Left renal pelvis (tissue), 4 donors: Measurements from ENCODE around the gene TMEM62. TPM values are rescaled to one million over a fixed set of nuclear protein-coding genes. Genes with fewer than 3 reads are reported as not detected.
"Not testable (repeated sequence)": the region's sequence is repeated elsewhere in the genome, so short reads cannot be mapped to it uniquely, and the experiment has no call there.

ENCODE experiments used
- DNase-seq, 4 donors: peaks; one replicate each; pipeline ENCODE4 v3.0.0-alpha.2; 2013; ENCODE audit warnings: low read depth in 4 of 4, low spot score in 3 of 4
- polyA plus RNA-seq, 4 donors: library from polyadenylated mRNA; unstranded; fragments of 120-200 nt; gene quantifications; one replicate each; pipeline ENCODE4 v1.2.1, GENCODE V29; 2013; ENCODE audit not compliant: insufficient read length in 4 of 4

The TMEM62 gene
- polyA plus RNA-seq, 4 donors: 5.5 to 18.0 (median 16.5) TPM

- no peak for DNase-seq
These were observed 14.6 kb upstream of the TMEM62 start for GRCh38 chr15:43118829-43119228.

GRCh38 chr15:43121863-43122262 is 11.5 kb upstream of the TMEM62 start:
- DNase-seq: no peak

- DNase-seq: no peak
These were observed 8.2 kb upstream of the TMEM62 start for GRCh38 chr15:43125100-43125661.

GRCh38 chr15:43126356-43126755 is 7.0 kb upstream of the TMEM62 start:
- no peak for DNase-seq

GRCh38 chr15:43127752-43128151 is 5.6 kb upstream of the TMEM62 start:
- peak in 1 of 4 donors; percentile 39 for DNase-seq

- not testable (repeated sequence) for DNase-seq
These were observed 5.0 kb upstream of the TMEM62 start for GRCh38 chr15:43128174-43128979.

- no peak for DNase-seq
These were observed 4.4 kb upstream of the TMEM62 start for GRCh38 chr15:43128980-43129335.

- no peak for DNase-seq
These were observed 456 bp upstream of the TMEM62 start for GRCh38 chr15:43132830-43133429.

- DNase-seq: no peak
These were observed 810 bp downstream of the TMEM62 start for GRCh38 chr15:43134157-43134635.

GRCh38 chr15:43135351-43135750 is 2.0 kb downstream of the TMEM62 start:
- DNase-seq: no peak

GRCh38 chr15:43143203-43143941 is 10.0 kb downstream of the TMEM62 start:
- DNase-seq: no peak

GRCh38 chr15:43144512-43144911 is 11.1 kb downstream of the TMEM62 start:
- DNase-seq: no peak

GRCh38 chr15:43146184-43146583 is 12.8 kb downstream of the TMEM62 start:
- DNase-seq: no peak

GRCh38 chr15:43150191-43150929 is 17.0 kb downstream of the TMEM62 start:
- no peak for DNase-seq

- DNase-seq: no peak
These were observed 18.3 kb downstream of the TMEM62 start for GRCh38 chr15:43151688-43152087.

- DNase-seq: no peak
These were observed 19.9 kb downstream of the TMEM62 start for GRCh38 chr15:43153269-43153668.

- no peak for DNase-seq
These were observed 32.5 kb downstream of the TMEM62 start for GRCh38 chr15:43165801-43166325.

- not testable (repeated sequence) for DNase-seq
These were observed 33.9 kb downstream of the TMEM62 start for GRCh38 chr15:43167261-43167660.

- DNase-seq: no peak
These were observed 35.1 kb downstream of the TMEM62 start for GRCh38 chr15:43168192-43169107.
